Loucy (cell line): ENCODE data around the gene ST6GALNAC1.

Experiments used
- CTCF ChIP-seq: fragments of 200-600 bp; sonication (generic); conservative IDR thresholded peaks from 2 replicates; pipeline ENCODE4 v1.5.1; 2014; ENCODE audit warnings: mild to moderate bottlenecking, antibody characterized with exemption, low read length
- EZH2phosphoT487 ChIP-seq: fragments of 200-600 bp; IDR thresholded peaks from 2 replicates; pipeline ENCODE4 v1.6.1; 2018; ENCODE audit warnings: antibody characterized with exemption, mild to moderate bottlenecking, moderate library complexity, borderline replicate concordance

DNA sequence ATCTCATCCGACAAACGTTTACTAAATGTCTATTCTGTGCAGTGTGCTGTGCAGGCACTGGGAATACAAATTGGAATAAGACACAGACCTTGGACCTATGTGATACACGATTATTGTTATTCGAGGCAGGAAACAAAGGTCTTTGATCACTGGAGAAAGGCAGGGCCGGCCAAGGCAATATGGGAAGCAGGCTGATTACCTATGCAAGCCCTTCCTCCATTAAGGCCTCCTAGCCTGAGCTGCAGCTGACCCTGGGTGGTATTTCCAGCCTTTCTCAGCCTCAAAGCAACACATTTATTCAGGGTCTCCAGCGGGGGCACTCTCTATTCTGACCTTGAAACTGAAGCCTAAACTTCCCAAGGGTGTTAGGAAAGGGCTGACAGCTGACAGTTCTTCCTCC is 13.4 kb downstream of the ST6GALNAC1 start:
- peak; percentile 34 for TF ChIP-seq CTCF
- TF ChIP-seq EZH2phosphoT487, result no peak
